ENCODE measurements around the gene AFG3L2.

Gene AFG3L2

GRCh38 chr18:12313530-12314245 lies 63.3 kb downstream of the AFG3L2 start:
- FAIRE-seq (no peak), DNase-seq (ENCODE audit: insufficient read length, low spot score) (no peak)
- no peak for TF ChIP-seq CTCF (IDR thresholded peaks at IDR 0.05; ENCODE audit: insufficient read depth, missing control alignments)

- no peak for TF ChIP-seq CTCF (IDR thresholded peaks at IDR 0.05; ENCODE audit: insufficient read depth, missing control alignments)
- no peak for FAIRE-seq
Observed at GRCh38 chr18:12312976-12313375, 64.1 kb downstream of the AFG3L2 start.

GRCh38 chr18:12310762-12311161 lies 66.3 kb downstream of the AFG3L2 start:
- TF ChIP-seq CTCF (IDR thresholded peaks at IDR 0.05; ENCODE audit: insufficient read depth, missing control alignments): no peak
- DNase-seq (ENCODE audit: insufficient read length, low spot score): no peak
- no peak for FAIRE-seq

More at GRCh38 chr18:12312976-12313375, 64.1 kb downstream of the AFG3L2 start:
- DNase-seq (ENCODE audit: insufficient read length, low spot score): no peak

- TF ChIP-seq CTCF (IDR thresholded peaks at IDR 0.05; ENCODE audit: insufficient read depth, missing control alignments): no peak
- FAIRE-seq (no peak), DNase-seq (ENCODE audit: insufficient read length, low spot score) (no peak)
Observed at GRCh38 chr18:12309683-12310198, 67.3 kb downstream of the AFG3L2 start.

- no peak for FAIRE-seq
- TF ChIP-seq CTCF (IDR thresholded peaks at IDR 0.05; ENCODE audit: insufficient read depth, missing control alignments): no peak
Observed at GRCh38 chr18:12308386-12309100, 68.5 kb downstream of the AFG3L2 start.

GRCh38 chr18:12307701-12308385 lies 69.2 kb downstream of the AFG3L2 start, which contains the start of gene TUBB6:
TSS of gene TUBB6 (plus strand) at chr18:12308241. CDS start at chr18:12308293, 52 bp downstream.
- DNase-seq (ENCODE audit: insufficient read length, low spot score): peak; percentile 45
- no peak for TF ChIP-seq CTCF (IDR thresholded peaks at IDR 0.05; ENCODE audit: insufficient read depth, missing control alignments)
- FAIRE-seq: no peak

More at GRCh38 chr18:12308386-12309100, 68.5 kb downstream of the AFG3L2 start:
- DNase-seq (ENCODE audit: insufficient read length, low spot score): no peak

All from D721Med (cell line).